ENCODE measurements around the gene NUAK2. TPM values are rescaled to one million over a fixed set of nuclear protein-coding genes. Genes with fewer than 3 reads are reported as not detected.

The NUAK2 gene
- total RNA-seq, 6 experiments from 2014 or later, result 6.3 to 8.2 (median 7.3) TPM

- Mint-ChIP-seq H3K36me3 (ENCODE audit: low read depth) (no peaks in the 10 kb centered on the region), H3K4me3 (no peak overlapping the region), H3K27me3 (ENCODE audit: insufficient read depth) (peaks cover 43% of the 10 kb centered on the region), H3K9me3 (no peaks in the 10 kb centered on the region), H3K4me1 (ENCODE audit: low read depth) (peaks cover 6% of the 10 kb centered on the region; the same call in 1 of the 2 replicates), H3K27ac (no peak overlapping the region)
- TF ChIP-seq CTCF (IDR thresholded peaks at IDR 0.05), result no peak
- DNase-seq, result no peak
Observed at GRCh38 chr1:205360891-205361290, 39.3 kb upstream of the NUAK2 start.

- peaks cover 41% of the 10 kb centered on the region for H3K27me3 Mint-ChIP-seq (ENCODE audit: insufficient read depth)
- H3K4me3 Mint-ChIP-seq, result no peak overlapping the region
- no peak for DNase-seq
- no peaks in the 10 kb centered on the region for H3K36me3 Mint-ChIP-seq (ENCODE audit: low read depth)
- no peaks in the 10 kb centered on the region for H3K9me3 Mint-ChIP-seq
- H3K4me1 Mint-ChIP-seq (ENCODE audit: low read depth), result peaks cover 6% of the 10 kb centered on the region; the same call in 1 of the 2 replicates
- no peak overlapping the region for H3K27ac Mint-ChIP-seq
- no peak for TF ChIP-seq CTCF (IDR thresholded peaks at IDR 0.05)
Observed at GRCh38 chr1:205359771-205360565, 38.4 kb upstream of the NUAK2 start.

- Mint-ChIP-seq H3K9me3 (no peaks in the 10 kb centered on the region), H3K36me3 (ENCODE audit: low read depth) (no peaks in the 10 kb centered on the region), H3K4me3 (no peak overlapping the region), H3K27me3 (ENCODE audit: insufficient read depth) (peaks cover 42% of the 10 kb centered on the region), H3K27ac (no peak overlapping the region), H3K4me1 (ENCODE audit: low read depth) (peaks cover 9% of the 10 kb centered on the region; the same call in 1 of the 2 replicates)
- TF ChIP-seq CTCF (IDR thresholded peaks at IDR 0.05), result no peak
- no peak for DNase-seq
Observed at GRCh38 chr1:205358579-205358978, 37.0 kb upstream of the NUAK2 start.

- H3K9me3 Mint-ChIP-seq, result no peaks in the 10 kb centered on the region
- no peak for TF ChIP-seq CTCF (IDR thresholded peaks at IDR 0.05)
- peaks cover 42% of the 10 kb centered on the region for H3K27me3 Mint-ChIP-seq (ENCODE audit: insufficient read depth)
- no peak overlapping the region for H3K4me3 Mint-ChIP-seq
- no peak for DNase-seq
- H3K36me3 Mint-ChIP-seq (ENCODE audit: low read depth), result no peaks in the 10 kb centered on the region
- no peak overlapping the region for H3K27ac Mint-ChIP-seq
- peaks cover 9% of the 10 kb centered on the region; the same call in 1 of the 2 replicates for H3K4me1 Mint-ChIP-seq (ENCODE audit: low read depth)
Observed at GRCh38 chr1:205357567-205357966, 36.0 kb upstream of the NUAK2 start.

GRCh38 chr1:205356440-205357139 is 35.0 kb upstream of the NUAK2 start, which contains the start of gene KLHDC8A:
KLHDC8A (minus strand) TSS chr1:205356922; CDS start chr1:205343604, 13,318 bp downstream.
- H3K36me3 Mint-ChIP-seq (ENCODE audit: low read depth), result no peaks in the 10 kb centered on the region
- no peak for TF ChIP-seq CTCF (IDR thresholded peaks at IDR 0.05)
- no peaks in the 10 kb centered on the region for H3K9me3 Mint-ChIP-seq
- no peak within 1 kb of the TSS for H3K4me3 Mint-ChIP-seq
- peaks cover 9% of the 10 kb centered on the region; the same call in 1 of the 2 replicates for H3K4me1 Mint-ChIP-seq (ENCODE audit: low read depth)
- peaks cover 39% of the 10 kb centered on the region for H3K27me3 Mint-ChIP-seq (ENCODE audit: insufficient read depth)
- no peak within 1 kb of the TSS for H3K27ac Mint-ChIP-seq
- no peak for DNase-seq
